Measurements from ENCODE around the gene PRDM15. TPM values are rescaled to one million over a fixed set of nuclear protein-coding genes. Genes with fewer than 3 reads are reported as not detected.

PRDM15 gene
- total RNA-seq, 3 donors from 2014 or later (not counting 1 experiment from before 2014, with no cell fraction given), result 11.4 to 13.5 (median 11.9) TPM

DNA sequence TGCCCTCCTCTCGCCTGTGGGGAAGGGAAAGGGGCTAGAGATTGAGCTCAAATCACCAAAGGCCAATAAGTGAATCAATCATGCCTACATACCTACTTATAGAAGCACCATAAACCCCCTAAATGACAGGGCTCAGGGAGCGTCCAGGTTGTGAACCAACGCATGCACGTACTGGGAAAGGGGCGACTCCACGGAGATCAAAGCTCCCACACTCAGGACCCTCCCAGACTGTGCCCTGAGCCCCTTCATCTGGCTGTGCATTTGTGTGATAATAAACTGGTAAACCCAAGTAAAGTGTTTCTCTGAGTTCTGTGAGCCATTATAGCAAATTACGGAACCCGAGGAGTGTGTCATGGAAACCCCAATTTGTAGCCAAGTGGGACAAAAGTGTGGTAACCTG lies 23.8 kb upstream of the PRDM15 start:
- Mint-ChIP-seq H3K36me3 (peaks cover 9% of the 10 kb centered on the region), H3K27me3 (ENCODE audit: low read depth in 2 of 2) (no peaks in the 10 kb centered on the region), H3K4me3 (no peak overlapping the region), H3K27ac (no peak overlapping the region), H3K9me3 (no peaks in the 10 kb centered on the region), H3K4me1 (peaks cover 4 to 16% of the 10 kb centered on the region in 2 donors)
- 90% methylated on average over 7 of the region's 8 CpGs for WGBS (ENCODE audit: insufficient coverage)
- peaks cover 7% of the 10 kb centered on the region for H3K36me3 ChIP-seq (ENCODE audit: control insufficient read depth, insufficient read depth, low read length)
- TF ChIP-seq, protein P1, sequence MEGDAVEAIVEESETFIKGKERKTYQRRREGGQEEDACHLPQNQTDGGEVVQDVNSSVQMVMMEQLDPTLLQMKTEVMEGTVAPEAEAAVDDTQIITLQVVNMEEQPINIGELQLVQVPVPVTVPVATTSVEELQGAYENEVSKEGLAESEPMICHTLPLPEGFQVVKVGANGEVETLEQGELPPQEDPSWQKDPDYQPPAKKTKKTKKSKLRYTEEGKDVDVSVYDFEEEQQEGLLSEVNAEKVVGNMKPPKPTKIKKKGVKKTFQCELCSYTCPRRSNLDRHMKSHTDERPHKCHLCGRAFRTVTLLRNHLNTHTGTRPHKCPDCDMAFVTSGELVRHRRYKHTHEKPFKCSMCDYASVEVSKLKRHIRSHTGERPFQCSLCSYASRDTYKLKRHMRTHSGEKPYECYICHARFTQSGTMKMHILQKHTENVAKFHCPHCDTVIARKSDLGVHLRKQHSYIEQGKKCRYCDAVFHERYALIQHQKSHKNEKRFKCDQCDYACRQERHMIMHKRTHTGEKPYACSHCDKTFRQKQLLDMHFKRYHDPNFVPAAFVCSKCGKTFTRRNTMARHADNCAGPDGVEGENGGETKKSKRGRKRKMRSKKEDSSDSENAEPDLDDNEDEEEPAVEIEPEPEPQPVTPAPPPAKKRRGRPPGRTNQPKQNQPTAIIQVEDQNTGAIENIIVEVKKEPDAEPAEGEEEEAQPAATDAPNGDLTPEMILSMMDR (IDR thresholded peaks at IDR 0.05), result no peak
- intact Hi-C loops (cut with micrococcal nuclease), result no loop called here
- ATAC-seq, result no peak
- no peak overlapping the region for H3K4me3 ChIP-seq (ENCODE audit: low read length)
- H3K9me3 ChIP-seq (ENCODE audit: control insufficient read depth, insufficient read depth, low read length), result no peaks in the 10 kb centered on the region
- no peak for DNase-seq
- no peaks in the 10 kb centered on the region for H3K27me3 ChIP-seq (ENCODE audit: control insufficient read depth, insufficient read depth, low read length)
- H3K27ac ChIP-seq (ENCODE audit: low read length), result no peak overlapping the region
- H3K4me1 ChIP-seq (ENCODE audit: control insufficient read depth, insufficient read depth, low read length), result peaks cover 24% of the 10 kb centered on the region

GRCh38 chr21:41901782-41902181 lies 22.6 kb upstream of the PRDM15 start:
- no peaks in the 10 kb centered on the region for H3K9me3 Mint-ChIP-seq
- peaks cover 24% of the 10 kb centered on the region for H3K4me1 ChIP-seq (ENCODE audit: control insufficient read depth, insufficient read depth, low read length)
- intact Hi-C loops (cut with micrococcal nuclease), result no loop called here
- peaks cover 4 to 16% of the 10 kb centered on the region in 2 donors for H3K4me1 Mint-ChIP-seq
- peaks cover 9% of the 10 kb centered on the region for H3K36me3 Mint-ChIP-seq
- DNase-seq, result no peak
- no peak overlapping the region for H3K4me3 Mint-ChIP-seq
- no peaks in the 10 kb centered on the region for H3K27me3 ChIP-seq (ENCODE audit: control insufficient read depth, insufficient read depth, low read length)
- TF ChIP-seq, protein P1 (IDR thresholded peaks at IDR 0.05), result no peak
- H3K4me3 ChIP-seq (ENCODE audit: low read length), result no peak overlapping the region
- no peaks in the 10 kb centered on the region for H3K9me3 ChIP-seq (ENCODE audit: control insufficient read depth, insufficient read depth, low read length)
- peaks cover 3% of the 10 kb centered on the region for H3K36me3 ChIP-seq (ENCODE audit: control insufficient read depth, insufficient read depth, low read length)
- no peak overlapping the region for H3K27ac Mint-ChIP-seq
- H3K27me3 Mint-ChIP-seq (ENCODE audit: low read depth in 2 of 2), result no peaks in the 10 kb centered on the region
- no peak overlapping the region for H3K27ac ChIP-seq (ENCODE audit: low read length)
- ATAC-seq, result no peak
- WGBS (ENCODE audit: insufficient coverage), result 94% methylated on average over 2 of the region's 3 CpGs

DNA sequence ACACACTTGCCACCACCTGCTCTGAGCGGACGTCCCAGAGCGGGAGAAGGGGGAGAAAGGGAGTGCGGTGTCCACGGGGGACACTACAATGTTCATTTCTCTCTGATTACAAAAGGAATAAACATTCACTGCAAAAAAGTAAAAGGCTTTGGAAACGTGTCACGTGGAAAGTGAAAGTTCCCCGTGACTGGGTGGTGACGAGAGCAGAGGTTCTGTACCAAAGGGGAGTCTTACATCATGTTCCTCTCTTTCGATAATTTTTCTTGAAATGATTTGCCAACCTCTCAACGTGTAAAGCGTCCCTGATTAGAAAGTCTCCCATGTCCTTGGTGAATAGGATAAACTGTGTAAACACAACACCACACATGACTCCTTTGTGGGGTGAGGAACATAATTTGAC lies 22.0 kb upstream of the PRDM15 start:
- Histone ChIP-seq H3K36me3 (ENCODE audit: control insufficient read depth, insufficient read depth, low read length) (peaks cover 3% of the 10 kb centered on the region), H3K9me3 (ENCODE audit: control insufficient read depth, insufficient read depth, low read length) (no peaks in the 10 kb centered on the region), H3K27me3 (ENCODE audit: control insufficient read depth, insufficient read depth, low read length) (no peaks in the 10 kb centered on the region), H3K27ac (ENCODE audit: low read length) (no peak overlapping the region), H3K4me1 (ENCODE audit: control insufficient read depth, insufficient read depth, low read length) (peaks cover 26% of the 10 kb centered on the region), H3K4me3 (ENCODE audit: low read length) (no peak overlapping the region)
- 37% methylated on average over 5 of the region's 12 CpGs for WGBS (ENCODE audit: insufficient coverage)
- Mint-ChIP-seq H3K4me3 (no peak overlapping the region), H3K27ac (no peak overlapping the region), H3K9me3 (no peaks in the 10 kb centered on the region), H3K27me3 (ENCODE audit: low read depth in 2 of 2) (no peaks in the 10 kb centered on the region), H3K36me3 (peaks cover 9% of the 10 kb centered on the region), H3K4me1 (peaks cover 6 to 17% of the 10 kb centered on the region in 2 donors)
- ATAC-seq (no peak), DNase-seq (no peak)
- TF ChIP-seq, protein P1 (IDR thresholded peaks at IDR 0.05), result no peak
- intact Hi-C loops (cut with micrococcal nuclease), result no loop called here

- Histone ChIP-seq H3K4me1 (ENCODE audit: control insufficient read depth, insufficient read depth, low read length) (peaks cover 30% of the 10 kb centered on the region), H3K27ac (ENCODE audit: low read length) (no peak overlapping the region), H3K4me3 (ENCODE audit: low read length) (no peak overlapping the region), H3K27me3 (ENCODE audit: control insufficient read depth, insufficient read depth, low read length) (no peaks in the 10 kb centered on the region), H3K36me3 (ENCODE audit: control insufficient read depth, insufficient read depth, low read length) (peaks cover 3% of the 10 kb centered on the region), H3K9me3 (ENCODE audit: control insufficient read depth, insufficient read depth, low read length) (no peaks in the 10 kb centered on the region)
- Mint-ChIP-seq H3K27me3 (ENCODE audit: low read depth in 2 of 2) (no peaks in the 10 kb centered on the region), H3K27ac (no peak overlapping the region), H3K9me3 (no peaks in the 10 kb centered on the region), H3K36me3 (peaks cover 9% of the 10 kb centered on the region), H3K4me1 (peaks cover 12 to 22% of the 10 kb centered on the region in 2 donors), H3K4me3 (no peak overlapping the region)
- TF ChIP-seq, protein P1 (IDR thresholded peaks at IDR 0.05), result no peak
- intact Hi-C loops (cut with micrococcal nuclease), result no loop called here
- ATAC-seq, result no peak
- no peak for DNase-seq
- 89% methylated on average over 5 of the region's 6 CpGs for WGBS (ENCODE audit: insufficient coverage)
These were observed 21.3 kb upstream of the PRDM15 start for GRCh38 chr21:41900401-41900800.
